HS-27A (cell line): ENCODE results near the gene SAP30L.

Experiments used
- DNase-seq: peaks from one replicate; pipeline ENCODE4 v3.0.0-alpha.2; 2012; ENCODE audit warnings: low read depth, missing footprints

The SAP30L gene

GRCh38 chr5:154480847-154481246, 35.0 kb downstream of the SAP30L start:
- DNase-seq = no peak

GRCh38 chr5:154481584-154482381, 36.0 kb downstream of the SAP30L start:
- DNase-seq = no peak

- no peak for DNase-seq
These were observed 37.0 kb downstream of the SAP30L start for GRCh38 chr5:154482528-154483449.

- no peak for DNase-seq
These were observed 38.0 kb downstream of the SAP30L start for GRCh38 chr5:154483654-154484392.

- DNase-seq = no peak
These were observed 38.7 kb downstream of the SAP30L start for GRCh38 chr5:154484393-154485095.

GRCh38 chr5:154485096-154485491, 39.3 kb downstream of the SAP30L start:
- no peak for DNase-seq

- DNase-seq = no peak
These were observed 40.1 kb downstream of the SAP30L start for GRCh38 chr5:154485850-154486426.

- no peak for DNase-seq
These were observed 40.6 kb downstream of the SAP30L start for GRCh38 chr5:154486427-154486866.

- no peak for DNase-seq
These were observed 41.7 kb downstream of the SAP30L start for GRCh38 chr5:154487541-154487940.

- no peak for DNase-seq
These were observed 46.1 kb downstream of the SAP30L start for GRCh38 chr5:154491941-154492340.

- DNase-seq = no peak
These were observed 47.5 kb downstream of the SAP30L start for GRCh38 chr5:154493274-154493673.

- no peak for DNase-seq
These were observed 48.2 kb downstream of the SAP30L start for GRCh38 chr5:154494036-154494435.

- DNase-seq = no peak
These were observed 52.8 kb downstream of the SAP30L start for GRCh38 chr5:154498591-154498990.

- DNase-seq = no peak
These were observed 53.2 kb downstream of the SAP30L start for GRCh38 chr5:154498994-154499393.

- no peak for DNase-seq
These were observed 55.8 kb downstream of the SAP30L start for GRCh38 chr5:154501566-154501965.

GRCh38 chr5:154502180-154502579, 56.4 kb downstream of the SAP30L start:
- DNase-seq = no peak

- no peak for DNase-seq
These were observed 57.9 kb downstream of the SAP30L start for GRCh38 chr5:154503698-154504039.

GRCh38 chr5:154505567-154505966, 59.8 kb downstream of the SAP30L start:
- DNase-seq = no peak

- DNase-seq = no peak
These were observed 60.4 kb downstream of the SAP30L start for GRCh38 chr5:154506049-154506715.

GRCh38 chr5:154506716-154507080, 60.9 kb downstream of the SAP30L start:
- no peak for DNase-seq

GRCh38 chr5:154508114-154508513, 62.3 kb downstream of the SAP30L start:
- no peak for DNase-seq
